GM12891 (cell line): Measurements from ENCODE around the gene CGRRF1.

Source experiments
- DNase-seq: peaks from one replicate; pipeline ENCODE4 v3.0.0; 2011; ENCODE audit warnings: low spot score; ENCODE audit not compliant: insufficient read length
- FAIRE-seq: peaks from 2 replicates; lab custom pipeline; 2011; peaks lifted over from hg19 to GRCh38; lab: Jason Lieb, UNC
- PAX5 ChIP-seq: IDR thresholded peaks from 2 replicates; pipeline ENCODE4 v1.6.1; 2011; ENCODE audit warnings: low read length, moderate library complexity, mild to moderate bottlenecking; ENCODE audit not compliant: insufficient read depth, severe bottlenecking
- POLR2A ChIP-seq: IDR thresholded peaks from 2 replicates; pipeline ENCODE4 v1.6.1; 2011; ENCODE audit warnings: low read depth, low read length, control low read depth
- POLR2AphosphoS5 ChIP-seq: IDR thresholded peaks from 2 replicates; pipeline ENCODE4 v1.6.1; 2011; ENCODE audit warnings: low read depth, low read length, control low read depth
- POU2F2 ChIP-seq: IDR thresholded peaks from 2 replicates; pipeline ENCODE4 v1.6.1; 2011; ENCODE audit warnings: low read depth, mild to moderate bottlenecking, control low read depth, low read length, moderate library complexity
- SPI1 ChIP-seq: IDR thresholded peaks from 2 replicates; pipeline ENCODE4 v1.6.1; 2011; ENCODE audit warnings: low read depth, low read length, control low read depth
- TAF1 ChIP-seq: IDR thresholded peaks from 2 replicates; pipeline ENCODE4 v1.6.1; 2011; ENCODE audit warnings: low read depth, low read length, control low read depth

The CGRRF1 gene

DNA sequence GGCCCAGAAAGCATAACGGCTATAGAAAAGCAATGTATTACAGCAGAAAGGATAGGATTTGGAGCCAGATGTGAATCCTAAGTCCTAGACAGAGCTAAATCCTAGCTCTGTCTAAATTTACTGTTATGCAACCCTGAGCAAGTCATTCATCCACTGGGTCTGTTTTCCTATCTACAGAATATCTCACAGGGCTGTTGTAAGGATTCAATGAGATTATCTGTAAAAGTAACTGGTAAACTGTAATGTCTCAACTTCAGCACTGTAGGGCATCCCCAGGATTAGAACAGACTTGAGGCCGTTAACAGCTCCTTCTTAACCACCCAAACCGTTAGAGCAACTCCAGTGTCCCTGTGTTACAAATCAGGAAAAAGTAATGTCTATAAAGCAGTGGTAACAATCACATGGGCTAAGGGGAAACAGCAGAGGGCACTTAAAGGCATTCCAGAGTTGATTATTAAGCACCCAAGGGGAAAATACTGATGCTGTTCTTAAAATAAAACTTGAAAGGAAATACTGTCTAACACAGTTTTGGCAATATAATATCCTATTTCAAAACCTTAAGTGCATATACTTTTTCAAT is 31.0 kb upstream of the CGRRF1 start:
- TF ChIP-seq SPI1, result no peak
- no peak for TF ChIP-seq POLR2A
- TF ChIP-seq POLR2AphosphoS5, result no peak
- TF ChIP-seq PAX5, result no peak
- TF ChIP-seq TAF1, result no peak
- no peak for TF ChIP-seq POU2F2
- DNase-seq, result no peak
- no peak for FAIRE-seq

DNA sequence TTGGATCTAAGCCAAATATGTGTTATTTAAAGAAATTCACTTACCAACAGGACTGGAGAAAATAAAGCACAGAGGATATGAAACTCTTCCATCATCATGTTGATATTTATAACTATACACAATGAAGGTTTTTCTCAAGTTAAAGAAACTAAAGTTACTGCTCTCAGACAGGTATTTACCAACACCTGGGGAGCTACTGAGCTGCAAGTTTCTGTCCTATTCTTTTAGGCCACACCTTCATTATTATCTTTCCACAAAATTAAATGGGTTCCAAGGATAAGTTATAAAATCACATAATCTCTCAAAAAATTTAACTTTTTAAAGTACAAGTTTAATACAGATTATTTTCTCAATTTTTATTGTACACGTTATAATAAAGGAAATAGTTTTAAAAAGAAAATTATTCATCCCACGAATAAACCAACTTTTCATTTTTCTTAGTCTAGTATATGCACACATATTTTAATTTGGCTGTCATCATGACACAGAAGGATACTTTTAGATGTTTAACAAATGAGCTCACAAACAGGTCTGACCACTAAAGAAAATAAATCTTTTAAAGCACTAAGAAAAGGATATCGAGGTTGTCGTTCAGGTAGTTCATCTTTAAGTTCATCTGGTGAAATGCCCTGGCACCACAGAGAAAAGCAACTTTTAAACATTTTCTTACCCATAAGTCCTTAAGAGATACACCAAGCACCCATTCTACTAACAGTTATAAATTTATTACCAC is 28.7 kb upstream of the CGRRF1 start:
- DNase-seq (no peak), FAIRE-seq (peak; percentile 60)
- TF ChIP-seq TAF1 (no peak), SPI1 (no peak), PAX5 (no peak), POLR2A (no peak), POU2F2 (no peak), POLR2AphosphoS5 (no peak)

DNA sequence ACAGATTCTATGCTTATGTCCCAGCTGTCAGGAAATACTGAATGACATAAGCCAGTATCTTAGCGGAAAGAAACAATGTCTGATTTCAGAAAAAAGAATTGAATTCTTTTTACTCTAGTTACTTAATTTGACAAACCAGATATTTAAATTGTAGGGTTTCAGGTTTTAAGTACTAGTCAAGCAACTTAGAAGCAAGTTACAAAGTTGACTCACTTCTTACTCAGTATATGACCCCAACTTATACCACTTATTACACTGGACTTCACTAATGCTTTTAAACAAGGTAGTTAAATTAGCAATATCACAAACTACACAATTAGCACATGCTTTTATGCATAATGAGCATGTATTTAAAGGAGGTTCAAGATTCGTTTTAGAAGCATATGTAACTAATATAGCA is 28.0 kb upstream of the CGRRF1 start:
- FAIRE-seq, result no peak

DNA sequence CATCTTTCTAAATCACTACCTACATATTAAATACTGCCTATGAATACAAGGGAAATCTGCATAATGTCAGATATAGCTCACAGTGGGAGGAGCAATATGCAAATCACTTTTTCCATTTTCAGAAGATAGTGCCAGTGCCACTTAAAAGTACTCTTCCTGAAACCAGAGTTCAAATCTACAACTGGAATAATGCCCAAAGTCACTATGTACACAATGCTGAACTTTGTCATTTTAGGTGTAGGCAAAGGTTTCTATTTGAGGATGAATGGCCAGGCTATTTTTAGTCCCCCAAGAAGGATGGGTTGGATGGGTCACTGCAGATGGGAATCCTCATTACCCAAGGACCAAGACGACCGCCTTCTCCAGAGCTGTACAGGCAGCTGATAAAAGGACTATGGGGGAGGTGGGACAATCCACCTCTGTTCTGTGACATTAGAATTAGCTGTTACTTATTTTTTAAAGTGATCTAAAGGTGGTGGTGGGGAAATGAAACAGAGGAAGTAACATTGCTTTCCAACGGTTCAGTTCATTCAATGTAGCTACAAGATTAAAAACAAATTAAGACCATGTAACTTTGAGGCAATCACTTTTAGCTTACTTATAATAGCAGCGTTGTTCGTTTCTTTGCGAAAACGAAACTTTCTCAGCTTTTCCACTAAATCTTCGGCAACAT is 26.5 kb upstream of the CGRRF1 start:
- peak; percentile 87 for FAIRE-seq
- DNase-seq, result no peak
- TF ChIP-seq SPI1 (peak; percentile 39), POU2F2 (no peak)

More for the DNA sequence above, 28.0 kb upstream of the CGRRF1 start:
- no peak for TF ChIP-seq TAF1
- TF ChIP-seq SPI1, result no peak
- no peak for TF ChIP-seq POLR2AphosphoS5
- TF ChIP-seq PAX5, result no peak
- no peak for TF ChIP-seq POLR2A
- TF ChIP-seq POU2F2, result no peak
- DNase-seq, result no peak

DNA sequence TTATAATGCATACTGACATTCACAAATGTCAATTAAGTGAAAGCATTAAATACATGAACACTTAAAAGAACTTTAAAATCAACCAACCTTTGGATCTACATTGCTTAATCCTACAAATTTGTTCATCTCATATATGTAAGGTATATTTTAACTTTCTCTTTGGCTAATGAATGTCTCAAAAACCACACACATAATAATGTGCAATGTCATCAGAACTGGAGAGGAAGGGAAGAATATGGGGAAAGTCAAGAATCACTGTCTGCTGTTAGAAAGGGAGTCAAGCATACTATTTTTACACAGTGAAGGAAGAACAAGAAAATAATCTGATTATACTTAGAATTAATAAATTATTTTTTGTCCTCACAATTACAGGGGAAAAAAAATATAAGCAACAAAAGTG is 25.9 kb upstream of the CGRRF1 start:
- FAIRE-seq, result no peak
- no peak for DNase-seq

DNA sequence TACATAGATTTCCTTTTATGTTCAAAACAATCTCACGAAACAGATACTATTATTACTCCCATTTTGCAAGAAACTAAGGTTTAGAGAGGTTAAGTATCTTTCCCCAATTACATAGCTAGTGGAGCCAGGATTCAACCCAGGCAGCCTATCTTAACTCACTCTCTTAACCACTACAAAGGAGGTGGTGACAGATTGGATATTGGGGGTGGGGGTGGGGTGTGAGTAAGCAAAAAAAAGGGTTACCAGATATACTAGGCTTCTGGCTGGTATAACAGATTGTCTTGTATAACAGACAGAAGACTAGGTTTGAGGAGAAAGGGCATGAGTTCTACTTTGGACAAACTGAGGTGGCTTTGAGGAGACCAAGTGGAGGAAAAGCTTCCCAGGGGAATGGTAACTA is 23.0 kb upstream of the CGRRF1 start:
- TF ChIP-seq POLR2AphosphoS5 (no peak), TAF1 (no peak), POU2F2 (no peak), SPI1 (no peak), PAX5 (no peak), POLR2A (no peak)
- DNase-seq (no peak), FAIRE-seq (no peak)

More for the DNA sequence above, 25.9 kb upstream of the CGRRF1 start:
- no peak for TF ChIP-seq TAF1
- no peak for TF ChIP-seq PAX5
- no peak for TF ChIP-seq SPI1

DNA sequence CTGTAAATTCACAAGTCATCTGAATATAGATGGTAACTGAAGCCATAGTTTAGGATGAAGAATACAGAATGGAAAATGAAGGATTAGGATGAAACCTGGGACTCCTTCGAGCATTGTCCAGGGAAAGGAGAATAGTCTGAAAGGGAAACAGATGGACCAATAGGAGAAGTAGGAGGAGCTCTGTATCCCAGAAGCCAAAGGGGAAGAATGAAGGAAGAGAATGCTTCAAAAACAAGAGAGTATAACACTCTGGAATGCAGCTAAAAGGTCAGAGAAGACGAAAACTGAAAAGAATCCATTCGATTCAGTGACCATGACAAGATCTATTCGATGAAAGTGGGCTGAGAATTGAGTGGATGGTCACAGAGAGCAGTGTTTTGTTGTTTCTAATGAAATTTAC is 21.9 kb upstream of the CGRRF1 start:
- DNase-seq (no peak), FAIRE-seq (no peak)
- TF ChIP-seq SPI1, result no peak
- no peak for TF ChIP-seq PAX5
- TF ChIP-seq TAF1, result no peak
- TF ChIP-seq POU2F2, result no peak
- no peak for TF ChIP-seq POLR2AphosphoS5
- TF ChIP-seq POLR2A, result no peak

DNA sequence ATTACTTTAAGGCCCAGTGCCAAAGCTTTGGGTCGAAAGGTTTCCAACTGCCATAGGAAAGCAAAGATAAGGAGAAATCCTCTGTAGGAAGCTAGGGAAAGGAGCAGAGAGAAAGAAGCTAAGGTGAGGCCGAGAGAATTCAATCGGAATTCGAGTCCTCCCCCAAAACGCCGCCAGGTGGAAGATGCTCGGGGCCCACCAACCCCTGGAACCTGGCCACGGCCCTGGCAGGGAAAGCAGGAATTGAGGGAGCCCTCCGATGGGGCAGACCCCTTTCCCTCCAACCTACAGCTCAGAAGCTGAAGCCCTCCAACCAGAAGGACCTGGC is 21.4 kb upstream of the CGRRF1 start:
- TF ChIP-seq POLR2A (no peak), POU2F2 (no peak), POLR2AphosphoS5 (no peak), PAX5 (no peak), SPI1 (no peak), TAF1 (no peak)
- peak; percentile 29 for DNase-seq
- no peak for FAIRE-seq

DNA sequence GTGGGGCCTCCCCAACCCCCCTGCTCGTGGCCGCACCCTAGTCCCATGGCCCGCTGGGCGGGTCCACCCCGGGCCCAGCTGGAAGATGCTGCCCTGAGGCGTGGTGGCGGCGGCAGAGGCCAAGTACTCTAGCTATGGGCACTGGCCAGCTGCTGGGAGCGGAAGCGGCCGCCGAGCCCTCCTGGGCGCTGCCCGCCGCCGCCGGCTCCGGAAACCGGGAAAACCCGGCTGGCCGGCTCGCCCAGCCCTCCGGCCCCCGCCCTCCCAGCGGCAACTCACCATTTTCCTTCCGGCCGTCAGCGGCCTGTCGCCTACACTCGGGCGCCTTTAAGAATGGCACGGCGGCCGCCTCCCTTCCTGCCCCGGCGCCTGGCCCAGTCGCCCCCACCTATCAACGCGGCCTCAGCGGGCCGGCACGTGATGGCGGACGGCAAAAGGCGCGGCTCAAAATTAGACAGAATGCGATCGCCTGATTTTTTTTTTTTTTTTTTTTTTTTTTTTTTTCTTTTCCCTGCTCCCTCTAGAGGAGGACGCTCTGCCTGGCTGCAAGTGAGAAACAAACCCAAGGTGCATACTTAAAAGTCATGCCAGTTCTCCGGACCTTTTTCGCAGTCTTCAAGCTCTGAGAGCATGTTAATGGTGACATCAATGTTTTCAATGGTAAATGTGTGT is 20.9 kb upstream of the CGRRF1 start, which contains the start of gene GMFB:
TSS of gene GMFB (minus strand) at position 335 of the 672 bp plus-strand sequence. CDS start at position 282, 53 bp downstream.
- TF ChIP-seq SPI1 (no peak), PAX5 (no peak), POLR2AphosphoS5 (peak; percentile 67; the same call in 1 of the 2 replicates), TAF1 (peak; percentile 57), POLR2A (peak; percentile 74; the same call in 1 of the 2 replicates), POU2F2 (no peak)
- DNase-seq, result peak; percentile 82
- FAIRE-seq, result peak; percentile 56

DNA sequence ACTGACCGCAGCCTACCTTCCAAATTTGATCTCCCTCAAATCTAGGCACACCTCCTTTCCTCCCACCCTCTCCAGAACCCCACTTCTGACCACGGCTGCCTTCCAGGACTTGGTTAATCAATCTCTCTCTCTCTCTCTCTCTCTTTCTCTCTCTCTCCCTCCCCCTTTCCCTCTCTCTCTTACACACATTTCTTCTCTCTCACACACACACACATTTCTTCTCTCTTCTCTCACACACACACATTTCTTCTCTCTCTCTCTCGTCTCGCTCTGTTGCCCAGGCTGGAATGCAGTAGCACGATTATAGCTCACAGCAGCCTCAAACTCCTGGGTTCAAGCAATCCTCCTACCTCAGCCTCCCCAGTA is 20.4 kb upstream of the CGRRF1 start:
- no peak for DNase-seq
- no peak for FAIRE-seq
- TF ChIP-seq SPI1, result no peak
- no peak for TF ChIP-seq PAX5
- no peak for TF ChIP-seq POLR2A
